ENCODE results near the gene RIC8B. TPM values are rescaled to one million over a fixed set of nuclear protein-coding genes. Genes with fewer than 3 reads are reported as not detected.

Gene RIC8B
- total and polyA plus RNA-seq, 8 donors, result 2.2 to 71.0 (median 5.6) TPM

GRCh38 chr12:106908561-106908960 is 134.1 kb downstream of the RIC8B start:
- no peak for TF ChIP-seq CTCF (IDR thresholded peaks at IDR 0.05)
- TF ChIP-seq POLR2AphosphoS5 (IDR thresholded peaks at IDR 0.05), result no peak
- no peak for TF ChIP-seq POLR2A (IDR thresholded peaks at IDR 0.05)
- no peak for TF ChIP-seq EP300 (IDR thresholded peaks at IDR 0.05)
- Histone ChIP-seq H3K27me3 (peaks cover 0 to 77% (median 0%) of the 10 kb centered on the region in 3 donors), H3K4me3 (no peak overlapping the region), H3K27ac (no peak overlapping the region), H3K4me1 (peaks cover 0 to 5% (median 2%) of the 10 kb centered on the region in 4 donors), H3K36me3 (no peaks in the 10 kb centered on the region), H3K9me3 (no peaks in the 10 kb centered on the region)
- 81 to 85% (median 83%) methylated on average over 3 of the region's 3 CpGs for WGBS, 5 donors
- intact Hi-C loops (cut with DNase I; ENCODE audit: low total_unique reads), result no loop called here
- no peak for DNase-seq

- intact Hi-C loops (cut with DNase I; ENCODE audit: low total_unique reads), result loop anchor here (10.0 kb wide), 1 partner anchor 525 kb away; no protein-coding TSS in a partner anchor
- Histone ChIP-seq H3K27me3 (peaks cover 0 to 80% (median 0%) of the 10 kb centered on the region in 3 donors), H3K9me3 (no peaks in the 10 kb centered on the region), H3K36me3 (no peaks in the 10 kb centered on the region), H3K4me3 (no peak overlapping the region), H3K4me1 (no peaks in the 10 kb centered on the region), H3K27ac (no peak overlapping the region)
- DNase-seq, result no peak
- no peak for TF ChIP-seq EP300 (IDR thresholded peaks at IDR 0.05)
- no peak for TF ChIP-seq CTCF (IDR thresholded peaks at IDR 0.05)
- no peak for TF ChIP-seq POLR2A (IDR thresholded peaks at IDR 0.05)
- no peak for TF ChIP-seq POLR2AphosphoS5 (IDR thresholded peaks at IDR 0.05)
- WGBS, 5 donors, result 88 to 96% (median 93%) methylated on average over 1 of the region's 1 CpG
Measured at GRCh38 chr12:106910202-106910601, 135.7 kb downstream of the RIC8B start.

- 78 to 89% (median 84%) methylated on average over 6 of the region's 6 CpGs for WGBS, 5 donors
- Histone ChIP-seq H3K27me3 (peaks cover 0 to 74% (median 0%) of the 10 kb centered on the region in 3 donors), H3K4me1 (no peaks in the 10 kb centered on the region), H3K36me3 (no peaks in the 10 kb centered on the region), H3K9me3 (no peaks in the 10 kb centered on the region), H3K4me3 (no peak overlapping the region), H3K27ac (no peak overlapping the region)
- intact Hi-C loops (cut with DNase I; ENCODE audit: low total_unique reads), result loop anchor here (10.0 kb wide), 1 partner anchor 527 kb away; no protein-coding TSS in a partner anchor
- no peak for TF ChIP-seq EP300 (IDR thresholded peaks at IDR 0.05)
- no peak for DNase-seq
Measured at GRCh38 chr12:106911581-106911980, 137.1 kb downstream of the RIC8B start.

GRCh38 chr12:106913456-106913855 is 139.0 kb downstream of the RIC8B start:
- WGBS, 5 donors, result 83 to 97% (median 93%) methylated on average over 9 to 10 of the region's 10 CpGs
- Histone ChIP-seq H3K27me3 (peaks cover 0 to 59% (median 0%) of the 10 kb centered on the region in 3 donors), H3K4me3 (no peak overlapping the region), H3K27ac (no peak overlapping the region), H3K36me3 (no peaks in the 10 kb centered on the region), H3K9me3 (no peaks in the 10 kb centered on the region), H3K4me1 (no peaks in the 10 kb centered on the region)
- intact Hi-C loops (cut with DNase I; ENCODE audit: low total_unique reads), result loop anchor here (10.0 kb wide), 1 partner anchor 529 kb away; no protein-coding TSS in a partner anchor
- no peak for TF ChIP-seq POLR2AphosphoS5 (IDR thresholded peaks at IDR 0.05)
- no peak for TF ChIP-seq POLR2A (IDR thresholded peaks at IDR 0.05)
- TF ChIP-seq EP300 (IDR thresholded peaks at IDR 0.05), result no peak
- no peak for DNase-seq

GRCh38 chr12:106914796-106915634 is 140.5 kb downstream of the RIC8B start:
- TF ChIP-seq POLR2AphosphoS5 (IDR thresholded peaks at IDR 0.05) (no peak), POLR2A (IDR thresholded peaks at IDR 0.05) (no peak), CTCF (IDR thresholded peaks at IDR 0.05) (no peak), EP300 (IDR thresholded peaks at IDR 0.05) (no peak)
- whole genome bisulfite sequencing, 5 donors, result 76 to 87% (median 81%) methylated on average over 3 of the region's 3 CpGs
- intact Hi-C loops (cut with DNase I; ENCODE audit: low total_unique reads), result loop anchor here (10.0 kb wide), 1 partner anchor 530 kb away; no protein-coding TSS in a partner anchor
- Histone ChIP-seq H3K27ac (no peak overlapping the region), H3K4me1 (no peaks in the 10 kb centered on the region), H3K27me3 (peaks cover 0 to 52% (median 0%) of the 10 kb centered on the region in 3 donors), H3K4me3 (no peak overlapping the region), H3K9me3 (no peaks in the 10 kb centered on the region), H3K36me3 (no peaks in the 10 kb centered on the region)
- DNase-seq, result peak in 1 of 2 donors; percentile 20
